ENCODE measurements around the gene IL2RA. TPM values are rescaled to one million over a fixed set of nuclear protein-coding genes. Genes with fewer than 3 reads are reported as not detected.

IL2RA gene
- total and polyA plus RNA-seq, 2 donors (not counting 3 experiments of a cell fraction or from before 2014, with no cell fraction given): not detected

DNA sequence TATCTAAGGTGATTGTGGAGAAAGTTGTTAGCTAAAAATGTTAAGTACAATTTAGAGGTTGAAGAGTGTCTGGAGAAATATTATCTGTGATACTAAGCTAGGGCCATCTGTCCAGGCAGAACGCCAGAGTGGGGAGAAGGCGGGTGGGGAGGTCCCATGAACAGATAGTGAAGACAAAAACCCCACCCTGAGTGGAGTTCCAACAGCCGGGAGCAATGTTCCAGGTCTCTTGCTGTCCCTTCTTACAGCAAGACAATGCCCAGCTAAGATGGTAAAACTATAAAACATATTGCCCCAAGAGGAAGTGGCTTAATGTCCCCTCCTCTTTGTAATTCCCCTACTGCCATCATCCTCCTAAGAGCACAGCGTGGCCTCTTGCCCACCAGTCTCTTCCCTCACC is 74.4 kb downstream of the IL2RA start:
- DNase-seq (ENCODE audit: low read depth, low spot score): no peak
- H3K4me2 ChIP-seq (ENCODE audit: insufficient read depth, low read length): no peak overlapping the region
- no peaks in the 10 kb centered on the region for H3K9me1 ChIP-seq (replicated peaks; ENCODE audit: control insufficient read depth, extremely low read depth, insufficient read depth, low read length)
- H3K9me3 ChIP-seq (replicated peaks; ENCODE audit: control insufficient read depth, insufficient read depth, low read length): no peaks in the 10 kb centered on the region
- dilution Hi-C loops (cut with MboI; ENCODE audit: extremely low pct_ligation_motif_present, low sequenced_read_pairs): no loop called here
- CTCF ChIA-PET: interaction anchor here (1.0 to 1.6 kb wide), 2 partner anchors 26 to 99 kb away, joined by 3 to 4 read pairs; no protein-coding TSS in a partner anchor
- no peak overlapping the region for H3K4me3 ChIP-seq (replicated peaks in 1 of 3; ENCODE audit: insufficient read depth in 1 of 3, low read depth in 1 of 3, low read length in 3 of 3)
- no peaks in the 10 kb centered on the region for H4K20me1 ChIP-seq (replicated peaks; ENCODE audit: control insufficient read depth, extremely low read depth, insufficient read depth, low read length)
- POLR2A ChIA-PET: no interaction called here
- TF ChIP-seq GATA2 (IDR thresholded peaks at IDR 0.05; ENCODE audit: insufficient read depth, insufficient read length, low read depth, low read length) (no peak), POLR2A (IDR thresholded peaks at IDR 0.05; ENCODE audit: low read depth, low read length) (no peak), POLR2AphosphoS5 (IDR thresholded peaks at IDR 0.05; ENCODE audit: insufficient read depth, low read depth, low read length) (no peak), MYC (IDR thresholded peaks at IDR 0.05; ENCODE audit: low read depth, low read length) (no peak), EZH2 (IDR thresholded peaks at IDR 0.05; ENCODE audit: borderline replicate concordance, low read depth, low read length, severe bottlenecking) (no peak), JUN (IDR thresholded peaks at IDR 0.05; ENCODE audit: borderline replicate concordance, insufficient read depth, insufficient read length, low read depth) (no peak), FOS (IDR thresholded peaks at IDR 0.05; ENCODE audit: borderline replicate concordance, insufficient read depth, low read length) (no peak)
- TF ChIP-seq, protein P1, sequence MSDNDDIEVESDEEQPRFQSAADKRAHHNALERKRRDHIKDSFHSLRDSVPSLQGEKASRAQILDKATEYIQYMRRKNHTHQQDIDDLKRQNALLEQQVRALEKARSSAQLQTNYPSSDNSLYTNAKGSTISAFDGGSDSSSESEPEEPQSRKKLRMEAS (IDR thresholded peaks at IDR 0.05; ENCODE audit: insufficient read depth, insufficient read length): no peak
- TF ChIP-seq, protein P2, sequence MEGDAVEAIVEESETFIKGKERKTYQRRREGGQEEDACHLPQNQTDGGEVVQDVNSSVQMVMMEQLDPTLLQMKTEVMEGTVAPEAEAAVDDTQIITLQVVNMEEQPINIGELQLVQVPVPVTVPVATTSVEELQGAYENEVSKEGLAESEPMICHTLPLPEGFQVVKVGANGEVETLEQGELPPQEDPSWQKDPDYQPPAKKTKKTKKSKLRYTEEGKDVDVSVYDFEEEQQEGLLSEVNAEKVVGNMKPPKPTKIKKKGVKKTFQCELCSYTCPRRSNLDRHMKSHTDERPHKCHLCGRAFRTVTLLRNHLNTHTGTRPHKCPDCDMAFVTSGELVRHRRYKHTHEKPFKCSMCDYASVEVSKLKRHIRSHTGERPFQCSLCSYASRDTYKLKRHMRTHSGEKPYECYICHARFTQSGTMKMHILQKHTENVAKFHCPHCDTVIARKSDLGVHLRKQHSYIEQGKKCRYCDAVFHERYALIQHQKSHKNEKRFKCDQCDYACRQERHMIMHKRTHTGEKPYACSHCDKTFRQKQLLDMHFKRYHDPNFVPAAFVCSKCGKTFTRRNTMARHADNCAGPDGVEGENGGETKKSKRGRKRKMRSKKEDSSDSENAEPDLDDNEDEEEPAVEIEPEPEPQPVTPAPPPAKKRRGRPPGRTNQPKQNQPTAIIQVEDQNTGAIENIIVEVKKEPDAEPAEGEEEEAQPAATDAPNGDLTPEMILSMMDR (IDR thresholded peaks at IDR 0.05; ENCODE audit: extremely low read depth in 1 of 2, insufficient read depth in 1 of 2, low read depth in 1 of 2, low read length in 2 of 2): no peak
- H3K4me1 ChIP-seq (ENCODE audit: control insufficient read depth, extremely low read depth, insufficient read depth, low read length): no peaks in the 10 kb centered on the region
- BruUV-seq (replicated peaks): no TSS peak
- H3K9ac ChIP-seq (replicated peaks; ENCODE audit: extremely low read depth, insufficient read depth, low read length): no peak overlapping the region
- intact Hi-C loops (cut with micrococcal nuclease): no loop called here
- H2AFZ ChIP-seq (ENCODE audit: low read depth, low read length): no peak overlapping the region
- H3K36me3 ChIP-seq (ENCODE audit: control insufficient read depth in 2 of 2, extremely low read depth in 1 of 2, insufficient read depth in 2 of 2, low read length in 2 of 2): no peaks in the 10 kb centered on the region
- peaks cover 3 to 9% of the 10 kb centered on the region in 2 experiments for H3K27me3 ChIP-seq (ENCODE audit: control insufficient read depth in 2 of 2, insufficient read depth in 2 of 2, low read length in 2 of 2)
- H3K79me2 ChIP-seq (ENCODE audit: control insufficient read depth, insufficient read depth, low read length): no peaks in the 10 kb centered on the region
- no peak for FAIRE-seq
- no peak overlapping the region for H3K27ac ChIP-seq (ENCODE audit: insufficient read depth, low read depth, low read length)

All from endothelial cell of umbilical vein (primary cell).